HTR-8/SVneo (cell line): Measurements from ENCODE around the gene BRCC3.
A peak's percentile ranks its signal among the peaks of the same experiment; 100 is the strongest.

Source experiments
- DNase-seq: peaks from one replicate; pipeline ENCODE4 v3.0.0; 2011; ENCODE audit warnings: low spot score, mixed read lengths; ENCODE audit not compliant: insufficient read length
- FAIRE-seq: peaks from 2 replicates; lab custom pipeline; 2011; peaks lifted over from hg19 to GRCh38; lab: Jason Lieb, UNC

BRCC3 gene

DNA sequence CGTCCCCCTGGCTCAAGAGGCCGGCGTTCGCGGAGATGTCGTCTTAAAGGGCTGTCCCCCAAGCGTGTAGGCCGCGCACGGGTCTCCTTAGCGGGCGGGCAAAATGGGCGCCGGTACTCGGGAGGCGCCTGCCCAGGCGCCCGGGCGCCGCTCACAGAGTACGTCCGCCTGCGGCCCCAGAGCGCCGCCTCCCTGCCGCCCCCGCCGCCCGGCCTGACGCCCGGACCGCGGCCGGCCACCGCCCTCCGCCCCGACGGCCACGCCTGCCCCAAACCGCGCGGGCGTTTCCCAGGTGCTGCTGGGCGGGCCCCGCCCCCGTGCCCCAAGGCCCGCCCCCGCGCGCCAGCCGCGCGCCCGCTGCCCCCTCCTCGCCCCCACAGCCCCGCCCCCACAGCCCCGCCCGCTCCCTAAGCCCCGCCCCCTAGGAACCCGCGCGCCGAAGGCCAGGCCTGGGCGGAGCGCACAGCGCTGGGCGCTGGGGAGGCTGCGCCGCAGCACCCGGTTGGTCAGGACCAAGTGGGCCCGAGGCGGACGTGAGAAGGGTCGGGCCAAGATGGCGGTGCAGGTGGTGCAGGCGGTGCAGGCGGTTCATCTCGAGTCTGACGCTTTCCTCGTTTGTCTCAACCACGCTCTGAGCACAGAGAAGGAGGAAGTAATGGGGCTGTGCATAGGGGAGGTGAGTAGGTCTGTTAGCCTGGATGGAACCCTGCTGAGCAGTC, at the start of gene BRCC3, which contains the start of the genes CMC4 and MTCP1:
BRCC3 (plus strand) TSS at position 534 of the 719 bp plus-strand sequence; CDS start at position 554, 20 bp downstream.
CMC4 (minus strand) TSS at position 162 of the 719 bp plus-strand sequence. CDS start 7,113 bp downstream, outside the sequence.
MTCP1 (minus strand) TSS at position 162 of the 719 bp plus-strand sequence. CDS start 5,126 bp downstream, outside the sequence.
- peak; percentile 63 for DNase-seq

DNA sequence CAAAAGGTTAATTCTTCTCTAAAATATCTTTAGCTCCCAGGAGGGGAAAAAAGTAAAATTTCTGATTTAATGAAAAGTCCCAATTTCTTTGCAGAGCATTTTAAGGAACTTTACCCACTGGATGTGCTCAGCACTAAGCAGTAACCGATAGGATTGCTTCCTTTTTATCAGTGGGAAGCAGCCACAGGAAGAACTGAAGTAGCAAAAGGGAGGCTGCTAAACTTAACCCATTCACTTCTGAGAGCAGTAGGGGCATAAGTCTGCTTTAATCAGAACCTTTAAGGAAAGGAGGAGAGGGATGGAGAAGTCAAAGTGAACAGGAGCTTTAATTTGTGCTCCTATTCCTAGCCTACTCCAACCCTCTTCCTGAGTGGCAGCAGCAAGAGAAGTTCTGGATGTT, 48.7 kb upstream of the BRCC3 start, which contains the start of gene F8:
F8 (minus strand) TSS at position 139 of the 400 bp plus-strand sequence. CDS start 171 bp downstream, outside the sequence.
- no peak for DNase-seq
- FAIRE-seq = no peak

More for the DNA sequence above, at the start of gene BRCC3, which contains the start of the genes CMC4 and MTCP1:
- no peak for FAIRE-seq

DNA sequence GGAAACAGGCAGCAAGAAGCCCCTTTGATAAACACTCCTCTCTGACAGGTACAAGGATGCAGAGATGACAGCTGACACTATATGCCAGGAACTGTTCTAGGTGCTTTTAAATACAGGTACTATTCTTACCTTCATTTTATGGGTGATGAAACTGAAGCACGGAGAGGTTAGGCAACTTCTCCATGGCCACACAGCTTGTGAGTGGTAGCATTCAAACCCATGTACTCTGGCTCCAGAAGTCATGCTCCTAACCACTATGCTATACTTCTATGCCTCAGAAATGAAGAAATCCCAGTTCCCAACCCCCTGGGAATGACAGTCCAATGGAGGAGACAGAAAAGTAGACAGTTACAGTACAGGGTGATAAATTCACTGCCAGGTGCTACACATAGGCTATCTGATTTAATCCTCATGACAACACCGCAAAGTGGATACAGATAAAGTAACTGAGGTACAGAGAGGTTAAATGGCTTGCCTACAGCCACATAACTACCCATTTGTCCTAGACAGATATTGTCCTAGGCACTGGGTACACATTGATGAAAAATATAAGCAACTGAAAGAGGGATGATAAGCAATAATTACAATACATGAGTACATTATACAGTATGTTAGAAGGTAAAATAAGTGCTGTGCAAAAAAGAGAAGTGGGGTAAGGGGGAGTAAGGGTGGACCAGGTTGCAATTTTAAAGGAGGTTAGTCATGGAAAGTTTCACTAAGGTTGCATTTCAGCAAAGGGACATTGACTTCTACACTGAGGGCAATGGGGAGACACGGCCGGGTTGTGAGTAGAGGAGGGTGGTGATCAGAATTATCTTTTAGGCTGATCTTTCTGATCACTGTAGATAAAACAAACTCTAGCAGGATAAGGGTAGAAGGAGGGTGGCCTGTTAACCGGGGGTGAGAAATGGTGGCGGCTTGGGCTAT, 47.1 kb upstream of the BRCC3 start:
- DNase-seq (no peak), FAIRE-seq (no peak)

- DNase-seq = peak; percentile 69
- no peak for FAIRE-seq
These were observed 44.9 kb upstream of the BRCC3 start for GRCh38 chrX:155026420-155026726.

- DNase-seq = peak; percentile 5
- FAIRE-seq = peak; percentile 77
These were observed 44.4 kb upstream of the BRCC3 start, which contains the start of gene FUNDC2 for GRCh38 chrX:155026727-155027508. Gene FUNDC2, plus strand, starts transcription at chrX:155026844. Its CDS starts 95 bp downstream, at chrX:155026939.

- DNase-seq = no peak
- no peak for FAIRE-seq
These were observed 43.7 kb upstream of the BRCC3 start for GRCh38 chrX:155027509-155028066.

DNA sequence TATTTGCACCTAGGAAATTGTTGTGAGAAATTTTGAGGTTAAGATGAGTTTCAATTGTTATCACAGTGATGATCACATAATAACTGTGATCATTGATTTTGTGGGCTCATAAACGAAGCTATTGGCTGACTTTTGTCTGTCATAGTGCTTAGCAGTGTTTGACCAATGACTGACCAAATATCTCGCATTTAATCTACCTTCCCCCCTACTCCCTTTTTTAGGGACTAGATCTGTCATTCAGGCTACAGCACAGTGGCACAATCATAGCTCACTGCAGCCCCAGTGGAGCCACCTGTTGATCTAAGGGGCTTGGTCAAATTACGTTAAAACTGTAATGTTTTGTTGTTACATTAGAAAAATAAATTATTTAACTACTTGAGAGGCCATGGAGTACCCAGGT, 43.2 kb upstream of the BRCC3 start:
- no peak for FAIRE-seq
- DNase-seq = no peak

DNA sequence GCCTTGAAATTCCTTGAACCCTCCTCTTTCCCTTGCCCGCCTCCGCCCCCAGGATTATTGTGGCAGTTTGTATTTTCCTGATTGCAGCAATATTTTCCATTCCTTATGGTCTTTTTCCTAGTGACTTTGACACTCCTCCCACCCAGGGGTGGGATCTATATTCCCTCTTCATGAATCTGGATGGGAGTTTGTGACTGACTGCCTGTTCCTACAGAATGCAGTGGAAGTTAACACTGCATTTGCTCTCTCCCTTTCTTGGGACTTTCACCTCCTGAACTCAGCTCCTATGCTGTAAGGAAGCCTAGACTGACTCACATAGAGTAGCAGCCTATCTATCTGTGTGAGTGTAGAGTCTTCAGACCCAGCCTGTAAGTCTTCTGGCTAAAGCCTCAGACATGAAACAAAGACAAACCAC, 42.4 kb upstream of the BRCC3 start:
- FAIRE-seq (no peak), DNase-seq (no peak)

- FAIRE-seq (no peak), DNase-seq (no peak)
These were observed 39.7 kb upstream of the BRCC3 start for GRCh38 chrX:155031657-155032056.

GRCh38 chrX:155035688-155036087, 35.6 kb upstream of the BRCC3 start:
- DNase-seq (no peak), FAIRE-seq (no peak)

DNA sequence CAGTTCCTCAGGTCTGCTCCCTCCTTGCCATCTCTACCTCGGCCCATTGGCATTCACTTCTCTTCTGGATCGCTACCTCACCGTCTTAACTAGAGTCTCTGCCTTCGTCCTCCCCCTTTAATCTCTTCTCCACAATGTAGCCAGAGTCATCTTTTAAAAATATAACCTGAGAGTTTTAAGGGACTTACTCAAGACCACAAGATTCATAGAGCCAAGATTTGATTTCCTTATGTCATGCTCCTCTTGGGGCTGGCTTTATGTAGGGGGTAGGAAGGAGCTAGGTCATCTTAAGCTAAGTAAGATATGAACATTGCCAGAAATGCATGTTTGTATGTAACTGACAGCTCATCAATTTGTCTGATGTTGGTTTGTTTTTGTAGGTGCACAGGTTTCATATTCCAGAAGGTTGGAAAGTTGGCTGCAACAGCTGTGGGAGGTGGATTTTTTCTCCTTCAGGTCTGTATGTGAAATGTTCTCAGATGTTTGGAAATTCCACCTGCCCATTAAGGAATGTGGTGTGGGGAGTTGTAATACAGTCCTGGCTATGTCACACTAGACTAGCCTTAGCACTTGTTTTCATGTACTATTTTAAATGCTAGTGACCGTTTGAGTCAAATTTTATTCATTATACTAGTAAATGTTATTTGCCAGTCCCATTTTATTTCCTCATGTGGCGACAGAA, 25.0 kb upstream of the BRCC3 start:
- no peak for DNase-seq
- no peak for FAIRE-seq

DNA sequence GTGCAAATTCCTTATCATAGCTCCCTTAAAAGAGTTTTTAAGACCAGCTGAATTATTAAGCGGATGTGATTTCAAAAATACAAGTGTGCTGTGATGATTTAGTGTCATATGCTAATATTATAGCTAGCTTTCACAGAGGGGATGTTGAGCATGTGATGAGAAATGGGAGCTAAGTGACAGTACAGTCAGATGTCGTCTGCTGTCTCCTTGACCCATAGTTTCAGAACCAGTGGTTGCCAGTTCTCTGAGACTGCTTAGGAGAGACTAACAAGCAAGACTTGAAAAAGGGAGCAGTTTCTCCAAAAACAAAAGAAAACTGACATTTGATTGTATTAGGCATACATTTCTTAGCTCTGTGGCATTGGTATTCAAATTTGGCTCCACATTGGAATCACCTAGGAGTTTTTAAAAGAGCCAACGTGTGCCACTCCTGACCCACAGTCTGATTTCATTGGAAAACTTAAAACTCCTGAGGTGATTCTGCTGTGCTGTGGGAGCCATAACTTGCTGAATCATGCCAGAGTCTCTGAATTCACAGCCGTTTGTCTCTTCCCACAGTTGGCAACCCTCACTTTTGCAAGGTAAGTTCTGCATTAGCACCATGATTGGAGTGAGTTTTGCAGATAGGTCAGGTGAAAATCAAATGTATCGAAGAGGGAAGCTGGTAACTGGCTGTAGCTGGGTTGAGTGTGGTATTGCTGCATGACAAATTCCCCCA, 24.3 kb upstream of the BRCC3 start:
- FAIRE-seq (no peak), DNase-seq (no peak)

- DNase-seq = peak; percentile 21
- no peak for FAIRE-seq
These were observed 22.2 kb upstream of the BRCC3 start for GRCh38 chrX:155048977-155049619.

GRCh38 chrX:155052738-155053498, 18.4 kb upstream of the BRCC3 start:
- FAIRE-seq (no peak), DNase-seq (no peak)

DNA sequence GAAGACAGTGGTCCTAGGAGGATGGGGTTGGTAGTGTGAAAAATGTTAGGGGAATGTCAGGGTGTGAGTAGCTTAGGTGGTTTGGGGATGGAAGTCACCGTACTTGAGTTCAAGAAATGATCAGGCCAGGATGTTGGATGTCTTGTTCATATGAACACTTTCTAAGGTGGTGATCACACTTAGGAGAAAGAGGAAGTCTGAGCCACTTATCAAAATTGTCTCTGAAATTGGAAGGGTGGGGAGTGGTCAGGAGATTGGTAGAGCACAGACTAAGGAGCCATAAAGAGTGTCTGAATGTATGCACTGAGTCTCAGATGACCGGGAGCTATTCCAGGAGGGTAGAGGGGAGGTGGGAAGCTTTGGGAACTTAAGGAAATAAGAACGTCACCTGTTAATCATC, 17.7 kb upstream of the BRCC3 start:
- no peak for FAIRE-seq
- DNase-seq = no peak

DNA sequence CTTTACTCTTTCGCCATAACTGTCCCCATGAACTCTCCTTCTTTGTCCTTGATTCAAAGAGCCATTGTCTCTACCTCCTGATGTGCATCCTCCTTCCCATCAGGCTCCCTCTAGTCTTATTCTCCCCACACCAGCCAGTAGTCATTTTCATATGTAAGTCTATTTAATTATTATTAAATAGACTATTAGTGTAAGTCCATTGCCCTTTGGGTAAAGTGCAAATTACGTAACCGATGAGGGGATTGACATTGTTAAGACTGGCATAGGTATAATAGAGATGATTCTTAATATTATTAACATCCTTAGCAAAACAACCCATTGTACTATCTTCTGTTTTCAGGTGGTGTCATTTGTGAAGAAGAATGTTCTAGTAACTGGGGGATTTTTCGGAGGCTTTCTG, 17.1 kb upstream of the BRCC3 start:
- FAIRE-seq (no peak), DNase-seq (no peak)

- no peak for DNase-seq
- FAIRE-seq = no peak
These were observed 15.8 kb upstream of the BRCC3 start for GRCh38 chrX:155055494-155055893.
